Naive thymus-derived CD4-positive, alpha-beta T cell (primary cell): Measurements from ENCODE around the gene CCDC43. TPM values are rescaled to one million over a fixed set of nuclear protein-coding genes. Genes with fewer than 3 reads are reported as not detected.

ENCODE experiments used
- ATAC-seq: fragments of 150-1000 bp; cut with Tn5 transposase; 2 replicates; pipeline ENCODE4 v1.10.0; 2021; ENCODE audit warnings: mild to moderate bottlenecking, moderate library complexity
- CTCF ChIA-PET: fragments of 350-600 bp; sonication (Branson Sonifier 250); formaldehyde crosslinking; loops from one replicate; lab custom pipeline; 2021; ENCODE audit warnings: antibody characterized with exemption; lab: Charles Lee
- POLR2A ChIA-PET: fragments of 350-600 bp; sonication (Branson Sonifier 250); formaldehyde crosslinking; loops from one replicate; lab custom pipeline; 2021; ENCODE audit warnings: antibody characterized with exemption, inconsistent platforms; lab: Charles Lee
- DNase-seq, 9 donors: peaks; one replicate each; pipeline versions ENCODE4 v3.0.0 to v3.0.0-alpha.2; 2020 to 2022; ENCODE audit warnings: mixed read lengths in 1 of 9
- H3K27ac ChIP-seq: one replicate; pipeline ENCODE4 v1.7.0; 2013; ENCODE audit warnings: mild to moderate bottlenecking, low read depth, low read length, moderate library complexity
- H3K27me3 ChIP-seq, 2 donors: one replicate each; pipeline ENCODE4 v1.7.0; 2013; ENCODE audit warnings: low read length in 2 of 2, mild to moderate bottlenecking in 2 of 2, moderate library complexity in 2 of 2; ENCODE audit not compliant: control insufficient read depth in 2 of 2, insufficient read depth in 2 of 2
- H3K36me3 ChIP-seq, 3 experiments: 1 replicate in 2 of 3; 2 replicates in 1 of 3; pipeline ENCODE4 v1.7.0; 2013; ENCODE audit warnings: low read length in 3 of 3, mild to moderate bottlenecking in 3 of 3, moderate library complexity in 1 of 3; ENCODE audit not compliant: insufficient read depth in 3 of 3, control insufficient read depth in 2 of 3
- H3K4me1 ChIP-seq, 2 donors: one replicate each; pipeline ENCODE4 v1.7.0; 2013; ENCODE audit warnings: low read length in 2 of 2, mild to moderate bottlenecking in 2 of 2, moderate library complexity in 1 of 2; ENCODE audit not compliant: control insufficient read depth in 2 of 2, insufficient read depth in 2 of 2
- H3K4me3 ChIP-seq: 2 replicates; pipeline ENCODE4 v1.7.0; 2013; ENCODE audit warnings: mild to moderate bottlenecking, low read length
- H3K9me3 ChIP-seq, 3 experiments: 1 replicate in 2 of 3; 2 replicates in 1 of 3; pipeline ENCODE4 v1.7.0; 2013; ENCODE audit warnings: low read length in 3 of 3; ENCODE audit not compliant: control insufficient read depth in 2 of 3
- H3K27ac Mint-ChIP-seq, 9 donors: one replicate each; pipeline ENCODE4 v1.8.0; 2020 to 2022; ENCODE audit warnings: mixed read lengths in 9 of 9, mild to moderate bottlenecking in 8 of 9, moderate library complexity in 5 of 9, inconsistent platforms in 2 of 9
- H3K27me3 Mint-ChIP-seq, 5 donors: one replicate each; pipeline ENCODE4 v1.8.0; 2021 to 2022; ENCODE audit warnings: mixed read lengths in 5 of 5, mild to moderate bottlenecking in 1 of 5
- H3K36me3 Mint-ChIP-seq, 5 donors: one replicate each; pipeline ENCODE4 v1.8.0; 2020 to 2022; ENCODE audit warnings: mixed read lengths in 5 of 5, mild to moderate bottlenecking in 3 of 5, inconsistent platforms in 1 of 5
- H3K4me1 Mint-ChIP-seq, 7 donors: one replicate each; pipeline ENCODE4 v1.8.0; 2020 to 2022; ENCODE audit warnings: mixed read lengths in 7 of 7, mild to moderate bottlenecking in 3 of 7, inconsistent platforms in 1 of 7
- H3K4me3 Mint-ChIP-seq, 10 donors: one replicate each; pipeline ENCODE4 v1.8.0; 2020 to 2022; ENCODE audit warnings: mild to moderate bottlenecking in 10 of 10, mixed read lengths in 10 of 10, moderate library complexity in 6 of 10, inconsistent platforms in 2 of 10
- H3K9me3 Mint-ChIP-seq, 11 donors: one replicate each; pipeline ENCODE4 v1.8.0; 2020 to 2022; ENCODE audit warnings: mixed read lengths in 11 of 11, mild to moderate bottlenecking in 4 of 11, inconsistent platforms in 1 of 11, moderate library complexity in 1 of 11
- intact Hi-C, 2 donors: fragments of 100-400 bp; cut with micrococcal nuclease; formaldehyde crosslinking; loops; one replicate each; pipeline ENCODE4 v1.15.1; 2023
- polyA plus RNA-seq, 2 donors: library from polyadenylated mRNA; unstranded; fragments of 300-500 nt; fragmentation: Illumina TruSeq; gene quantifications; one replicate each; pipeline ENCODE4 v1.2.3, GENCODE V29; 2021
- total RNA-seq, 6 experiments: library from RNA in 5 of 6; stranded (reverse) in 5 of 6; gene quantifications; 1 replicate in 5 of 6; 2 replicates in 1 of 6; pipeline ENCODE4 v1.2.3 and lab custom pipeline; 2021 to 2026

CCDC43 gene
- total and polyA plus RNA-seq, 7 experiments from 2014 or later = 10.2 to 29.1 (median 17.9) TPM

DNA sequence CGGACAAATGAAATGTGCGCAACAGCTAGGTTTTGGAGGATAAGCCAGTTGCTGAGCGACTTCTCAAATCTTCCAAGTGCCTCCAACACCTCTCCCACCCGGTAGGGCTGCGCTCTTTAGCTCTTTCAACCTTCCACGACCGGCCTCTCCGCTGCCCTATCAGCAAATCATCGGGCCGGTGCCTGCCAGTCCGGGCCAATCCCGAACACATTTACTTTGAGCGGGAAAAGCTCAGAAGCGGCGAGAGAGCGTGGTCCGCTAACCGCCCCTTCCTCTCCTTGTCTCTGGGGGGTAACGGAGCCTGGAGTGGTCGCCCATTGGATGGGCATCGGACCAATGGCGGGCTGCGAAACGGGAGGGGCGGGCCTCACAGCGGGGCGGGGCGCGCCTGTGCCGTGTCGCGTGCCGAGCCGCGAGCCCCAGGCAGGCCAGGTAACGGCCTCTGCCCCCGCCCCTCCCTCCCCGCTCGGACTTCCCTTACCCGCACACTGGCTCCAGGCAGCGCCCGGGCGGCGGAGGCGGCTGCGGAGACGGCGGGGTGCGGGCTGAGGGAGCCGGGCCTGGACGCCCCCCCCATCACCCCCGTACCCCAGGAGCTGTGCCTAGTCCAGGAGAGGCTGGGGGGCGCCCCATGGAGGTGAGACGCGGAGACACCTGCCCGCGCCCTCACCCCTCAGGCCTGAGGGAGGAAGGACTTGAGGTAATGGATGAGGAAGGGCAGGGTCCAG, 33.4 kb downstream of the CCDC43 start, which contains the start of gene MEIOC:
MEIOC (plus strand) TSS at position 486 of the 728 bp plus-strand sequence; CDS start at position 632, 146 bp downstream.
- peaks cover 32 to 53% (median 43%) of the 10 kb centered on the region in 5 donors for H3K27me3 Mint-ChIP-seq
- intact Hi-C loops = no loop called here
- H3K27ac Mint-ChIP-seq = no peak within 1 kb of the TSS
- H3K9me3 Mint-ChIP-seq = peaks cover 0 to 10% (median 0%) of the 10 kb centered on the region in 11 donors
- peaks cover 0 to 10% (median 5%) of the 10 kb centered on the region in 7 donors for H3K4me1 Mint-ChIP-seq
- DNase-seq = peak in 7 of 9 donors; percentile 4 to 35 (median 11)
- H3K36me3 Mint-ChIP-seq = no peaks in the 10 kb centered on the region
- no peaks in the 10 kb centered on the region for H3K36me3 ChIP-seq
- H3K4me3 ChIP-seq = no peak within 1 kb of the TSS
- H3K4me3 Mint-ChIP-seq = peak within 1 kb of the TSS; percentile 57 to 83 (median 74)
- ATAC-seq = peak; percentile 69
- ChIA-PET CTCF (no interaction called here), POLR2A (no interaction called here)
- H3K27ac ChIP-seq = no peak within 1 kb of the TSS
- H3K9me3 ChIP-seq = no peaks in the 10 kb centered on the region
- no peaks in the 10 kb centered on the region for H3K4me1 ChIP-seq
- H3K27me3 ChIP-seq = peaks cover 0 to 3% of the 10 kb centered on the region in 2 donors

DNA sequence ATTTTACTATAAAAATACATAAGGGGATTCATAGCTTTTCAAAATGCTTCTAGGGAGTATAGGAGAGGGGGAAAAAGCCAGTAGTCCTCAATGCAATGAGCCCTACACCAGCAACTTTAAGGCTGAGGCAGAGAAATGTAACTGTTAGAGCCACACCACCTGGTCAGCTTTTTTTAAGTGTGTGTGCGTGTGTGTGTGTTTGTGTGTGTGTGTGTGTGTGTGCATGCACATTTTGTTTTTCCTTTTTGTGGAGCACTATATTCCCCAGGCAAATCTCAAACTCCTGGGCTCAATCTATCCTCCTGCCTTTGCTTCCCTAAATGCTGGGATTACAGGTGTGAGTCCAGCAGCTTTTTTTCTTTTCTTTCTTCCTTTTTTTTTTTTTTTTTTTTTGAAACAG, 35.6 kb downstream of the CCDC43 start:
- Mint-ChIP-seq H3K4me1 (peaks cover 0 to 10% (median 5%) of the 10 kb centered on the region in 7 donors), H3K27ac (no peak overlapping the region)

DNA sequence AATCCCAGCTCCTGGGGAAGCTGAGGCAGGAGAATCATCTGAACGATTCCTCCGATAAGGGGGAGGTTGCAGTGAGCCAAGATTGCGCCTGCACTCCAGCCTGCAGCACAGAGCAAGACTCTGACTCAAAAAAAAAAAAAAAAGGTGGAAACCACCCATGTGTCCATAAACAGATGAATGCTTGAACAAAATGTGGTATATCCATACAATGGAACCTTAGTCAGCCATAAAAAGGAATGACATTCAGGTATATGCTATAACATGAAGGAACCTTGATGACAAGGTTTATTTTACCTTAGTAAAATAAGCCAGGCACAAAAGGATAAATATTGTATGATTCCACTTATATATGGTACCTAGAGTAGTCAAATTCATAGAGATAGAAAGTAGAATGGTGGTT, 36.2 kb downstream of the CCDC43 start:
- CTCF ChIA-PET = interaction anchor here (0.6 kb wide), 2 partner anchors 27 to 35 kb away, joined by 3 read pairs; no protein-coding TSS in a partner anchor

More for the DNA sequence above, 35.6 kb downstream of the CCDC43 start:
- intact Hi-C loops = no loop called here
- Mint-ChIP-seq H3K36me3 (no peaks in the 10 kb centered on the region), H3K27me3 (peaks cover 40 to 60% (median 49%) of the 10 kb centered on the region in 5 donors), H3K4me3 (no peak overlapping the region), H3K9me3 (peaks cover 0 to 10% (median 0%) of the 10 kb centered on the region in 11 donors)
- Histone ChIP-seq H3K4me3 (no peak overlapping the region), H3K4me1 (no peaks in the 10 kb centered on the region), H3K36me3 (no peaks in the 10 kb centered on the region), H3K9me3 (no peaks in the 10 kb centered on the region), H3K27ac (no peak overlapping the region), H3K27me3 (peaks cover 0 to 3% of the 10 kb centered on the region in 2 donors)
- ATAC-seq (no peak), DNase-seq (no peak)
- CTCF ChIA-PET = no interaction called here
- POLR2A ChIA-PET = no interaction called here

DNA sequence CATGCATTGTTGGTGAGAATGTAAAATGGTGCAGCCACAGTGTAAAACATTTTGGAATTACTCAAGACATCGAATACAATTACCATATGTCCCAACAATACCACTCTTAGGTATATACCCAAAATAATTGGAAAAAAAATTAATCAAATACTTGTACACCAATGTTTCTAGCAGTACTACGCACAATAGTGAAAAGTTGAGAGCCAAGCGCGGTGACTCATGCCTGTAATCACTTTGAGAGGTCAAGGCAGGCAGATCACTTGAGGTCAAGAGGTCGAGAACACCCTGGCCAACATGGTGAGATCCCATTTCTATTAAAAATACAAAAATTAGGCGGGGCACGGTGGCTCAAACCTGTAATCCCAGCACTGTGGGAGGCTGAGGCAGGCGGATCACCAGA, 36.8 kb downstream of the CCDC43 start:
- no peak for DNase-seq
- Histone ChIP-seq H3K36me3 (no peaks in the 10 kb centered on the region), H3K27ac (no peak overlapping the region), H3K4me3 (no peak overlapping the region), H3K9me3 (no peaks in the 10 kb centered on the region), H3K27me3 (peaks cover 0 to 3% of the 10 kb centered on the region in 2 donors), H3K4me1 (no peaks in the 10 kb centered on the region)
- CTCF ChIA-PET = no interaction called here
- Mint-ChIP-seq H3K36me3 (no peaks in the 10 kb centered on the region), H3K9me3 (peaks cover 0 to 10% (median 0%) of the 10 kb centered on the region in 11 donors), H3K27me3 (peaks cover 44 to 66% (median 59%) of the 10 kb centered on the region in 5 donors), H3K27ac (no peak overlapping the region), H3K4me3 (no peak overlapping the region), H3K4me1 (peaks cover 0 to 10% (median 5%) of the 10 kb centered on the region in 7 donors)
- POLR2A ChIA-PET = no interaction called here
- intact Hi-C loops = no loop called here
- ATAC-seq = no peak

More for the DNA sequence above, 36.2 kb downstream of the CCDC43 start:
- H3K4me1 Mint-ChIP-seq = peaks cover 0 to 10% (median 5%) of the 10 kb centered on the region in 7 donors
- peaks cover 0 to 3% of the 10 kb centered on the region in 2 donors for H3K27me3 ChIP-seq
- H3K9me3 Mint-ChIP-seq = peaks cover 0 to 10% (median 0%) of the 10 kb centered on the region in 11 donors
- ATAC-seq (no peak), DNase-seq (no peak)
- no peaks in the 10 kb centered on the region for H3K36me3 ChIP-seq
- H3K27ac Mint-ChIP-seq = no peak overlapping the region
- H3K4me1 ChIP-seq = no peaks in the 10 kb centered on the region
- intact Hi-C loops = no loop called here
- no peaks in the 10 kb centered on the region for H3K9me3 ChIP-seq
- no peak overlapping the region for H3K27ac ChIP-seq
- no peak overlapping the region for H3K4me3 Mint-ChIP-seq
- peaks cover 44 to 63% (median 52%) of the 10 kb centered on the region in 5 donors for H3K27me3 Mint-ChIP-seq
- no peaks in the 10 kb centered on the region for H3K36me3 Mint-ChIP-seq
- no peak overlapping the region for H3K4me3 ChIP-seq
- POLR2A ChIA-PET = no interaction called here

DNA sequence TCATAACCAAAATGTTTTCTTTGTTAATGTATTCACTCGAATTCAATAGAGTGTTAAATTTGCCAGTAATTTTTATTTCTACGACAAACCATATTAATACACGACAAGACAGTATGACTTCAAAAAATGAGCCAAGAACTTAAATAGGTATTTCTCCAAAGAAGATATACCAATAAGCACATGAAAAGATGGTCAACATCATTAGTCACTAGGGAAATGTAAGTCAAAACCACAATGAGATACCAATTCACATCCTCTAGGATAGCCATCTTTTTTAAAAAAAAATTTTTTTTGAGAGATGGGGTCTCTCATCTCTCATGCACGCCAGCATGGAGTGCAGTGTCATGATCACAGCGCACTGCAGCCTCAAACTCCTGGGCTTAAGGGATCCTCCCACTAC, 38.3 kb downstream of the CCDC43 start:
- H3K4me3 ChIP-seq = no peak overlapping the region
- POLR2A ChIA-PET = no interaction called here
- intact Hi-C loops = no loop called here
- no peak for DNase-seq
- Mint-ChIP-seq H3K4me1 (peaks cover 0 to 6% (median 2%) of the 10 kb centered on the region in 7 donors), H3K27ac (no peak overlapping the region), H3K27me3 (peaks cover 42 to 56% (median 51%) of the 10 kb centered on the region in 5 donors), H3K4me3 (no peak overlapping the region), H3K36me3 (no peaks in the 10 kb centered on the region), H3K9me3 (peaks cover 0 to 6% (median 0%) of the 10 kb centered on the region in 11 donors)
- H3K36me3 ChIP-seq = no peaks in the 10 kb centered on the region
- H3K9me3 ChIP-seq = no peaks in the 10 kb centered on the region
- H3K4me1 ChIP-seq = no peaks in the 10 kb centered on the region
- no peak overlapping the region for H3K27ac ChIP-seq
- H3K27me3 ChIP-seq = peaks cover 0 to 3% of the 10 kb centered on the region in 2 donors
- CTCF ChIA-PET = no interaction called here
- no peak for ATAC-seq

DNA sequence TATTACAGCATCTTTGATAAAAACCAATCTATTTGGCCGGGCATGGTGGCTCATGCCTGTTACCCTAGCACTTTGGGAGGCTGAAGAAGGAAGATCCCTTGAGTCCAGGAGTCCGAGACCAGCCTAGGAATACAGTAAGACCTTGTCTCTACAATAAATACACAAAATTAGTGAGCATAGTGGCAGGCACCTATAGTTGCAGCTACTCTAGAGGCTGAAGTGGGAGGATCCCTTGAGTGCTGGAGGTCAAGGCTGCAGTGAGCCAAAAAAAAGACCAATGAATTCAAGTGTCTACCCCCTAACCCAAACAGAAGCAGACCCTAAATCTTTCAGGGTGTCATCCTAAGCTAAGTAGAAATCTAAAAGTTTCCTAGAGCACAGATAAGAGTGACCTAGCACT, 40.6 kb downstream of the CCDC43 start:
- H3K36me3 ChIP-seq = no peaks in the 10 kb centered on the region
- H3K27ac ChIP-seq = no peak overlapping the region
- no peaks in the 10 kb centered on the region for H3K4me1 Mint-ChIP-seq
- H3K27ac Mint-ChIP-seq = no peak overlapping the region
- ATAC-seq = no peak
- H3K9me3 Mint-ChIP-seq = peaks cover 0 to 4% (median 0%) of the 10 kb centered on the region in 11 donors
- H3K4me3 Mint-ChIP-seq = no peak overlapping the region
- no peak for DNase-seq
- ChIA-PET POLR2A (no interaction called here), CTCF (no interaction called here)
- intact Hi-C loops = no loop called here
- peaks cover 0 to 3% of the 10 kb centered on the region in 2 donors for H3K27me3 ChIP-seq
- H3K4me1 ChIP-seq = no peaks in the 10 kb centered on the region
- no peaks in the 10 kb centered on the region for H3K9me3 ChIP-seq
- H3K4me3 ChIP-seq = no peak overlapping the region
- peaks cover 0 to 4% (median 0%) of the 10 kb centered on the region in 5 donors for H3K36me3 Mint-ChIP-seq
- peaks cover 36 to 51% (median 44%) of the 10 kb centered on the region in 5 donors for H3K27me3 Mint-ChIP-seq
